ENCODE results near the gene NOTCH4.
"Not testable (repeated sequence)": the region's sequence is repeated elsewhere in the genome, so short reads cannot be mapped to it uniquely, and the experiment has no call there.

Gene NOTCH4

GRCh38 chr6:32223258-32224235, at the start of gene NOTCH4:
Gene NOTCH4 (minus strand): TSS chr6:32224067. CDS start chr6:32223928, 139 bp downstream.
- no peak for DNase-seq (ENCODE audit: low read depth in 2 of 2)

- no peak for DNase-seq (ENCODE audit: low read depth in 2 of 2)
Observed at GRCh38 chr6:32271429-32271828, 47.6 kb upstream of the NOTCH4 start.

- DNase-seq (ENCODE audit: low read depth in 2 of 2) = not testable (repeated sequence)
Observed at GRCh38 chr6:32268459-32268858, 44.6 kb upstream of the NOTCH4 start.

- no peak for DNase-seq (ENCODE audit: low read depth in 2 of 2)
Observed at GRCh38 chr6:32267035-32267434, 43.2 kb upstream of the NOTCH4 start.

GRCh38 chr6:32257262-32257661, 33.4 kb upstream of the NOTCH4 start:
- not testable (repeated sequence) for DNase-seq (ENCODE audit: low read depth in 2 of 2)

GRCh38 chr6:32255199-32256153, 31.6 kb upstream of the NOTCH4 start:
- DNase-seq (ENCODE audit: low read depth in 2 of 2) = peak; percentile 90 to 91

GRCh38 chr6:32254761-32255198, 30.9 kb upstream of the NOTCH4 start:
- no peak for DNase-seq (ENCODE audit: low read depth in 2 of 2)

GRCh38 chr6:32252331-32253009, 28.6 kb upstream of the NOTCH4 start:
- no peak for DNase-seq (ENCODE audit: low read depth in 2 of 2)

GRCh38 chr6:32249262-32249661, 25.4 kb upstream of the NOTCH4 start:
- no peak for DNase-seq (ENCODE audit: low read depth in 2 of 2)

GRCh38 chr6:32247401-32247800, 23.5 kb upstream of the NOTCH4 start:
- DNase-seq (ENCODE audit: low read depth in 2 of 2) = no peak

GRCh38 chr6:32244946-32245398, 21.1 kb upstream of the NOTCH4 start:
- DNase-seq (ENCODE audit: low read depth in 2 of 2) = peak; percentile 56

GRCh38 chr6:32244270-32244669, 20.4 kb upstream of the NOTCH4 start:
- DNase-seq (ENCODE audit: low read depth in 2 of 2) = no peak

- DNase-seq (ENCODE audit: low read depth in 2 of 2) = not testable (repeated sequence)
Observed at GRCh38 chr6:32242318-32242813, 18.5 kb upstream of the NOTCH4 start.

GRCh38 chr6:32240686-32241085, 16.8 kb upstream of the NOTCH4 start:
- DNase-seq (ENCODE audit: low read depth in 2 of 2) = no peak

GRCh38 chr6:32239462-32239861, 15.6 kb upstream of the NOTCH4 start:
- DNase-seq (ENCODE audit: low read depth in 2 of 2) = no peak

GRCh38 chr6:32234934-32235333, 11.1 kb upstream of the NOTCH4 start:
- DNase-seq (ENCODE audit: low read depth in 2 of 2) = no peak

GRCh38 chr6:32226434-32226833, 2.6 kb upstream of the NOTCH4 start:
- no peak for DNase-seq (ENCODE audit: low read depth in 2 of 2)

- no peak for DNase-seq (ENCODE audit: low read depth in 2 of 2)
Observed at GRCh38 chr6:32224696-32225095, 829 bp upstream of the NOTCH4 start.

- no peak for DNase-seq (ENCODE audit: low read depth in 2 of 2)
Observed at GRCh38 chr6:32222333-32223230, 1.3 kb downstream of the NOTCH4 start.

GRCh38 chr6:32220021-32220420, 3.8 kb downstream of the NOTCH4 start:
- DNase-seq (ENCODE audit: low read depth in 2 of 2) = no peak

All from fibroblast of skin of left quadriceps (primary cell).